GM19467 (cell line): ENCODE measurements around the gene TRIM42.

ENCODE experiments used
- ATAC-seq: cut with Tn5 transposase; IDR thresholded peaks from one replicate; pipeline ENCODE4 v1.9.1; 2021; ENCODE audit warnings: mild to moderate bottlenecking, moderate library complexity; ENCODE audit not compliant: unreplicated experiment

The TRIM42 gene

DNA sequence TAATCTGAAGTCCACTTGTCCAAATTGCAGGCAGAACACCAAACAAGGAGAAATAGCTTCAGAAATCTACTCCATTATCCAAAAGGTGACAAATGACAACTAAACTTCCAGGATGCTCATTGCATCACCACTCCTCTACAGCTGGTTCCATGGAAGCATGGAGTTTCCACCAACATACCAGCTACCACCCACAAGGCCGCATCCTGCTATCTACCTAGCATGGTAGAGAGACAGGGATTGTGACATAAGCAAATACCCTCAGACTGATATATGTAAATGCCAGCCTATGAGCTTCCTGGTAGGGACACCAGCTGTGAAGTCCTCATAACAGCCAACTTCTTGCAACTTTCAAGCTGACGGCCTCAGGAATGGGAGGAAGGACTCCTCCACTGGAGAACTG lies at the start of gene TRIM42:
Gene TRIM42, plus strand, starts transcription at position 301 of the 400 bp plus-strand sequence. CDS start 166 bp downstream, outside the sequence.
- ATAC-seq = no peak

DNA sequence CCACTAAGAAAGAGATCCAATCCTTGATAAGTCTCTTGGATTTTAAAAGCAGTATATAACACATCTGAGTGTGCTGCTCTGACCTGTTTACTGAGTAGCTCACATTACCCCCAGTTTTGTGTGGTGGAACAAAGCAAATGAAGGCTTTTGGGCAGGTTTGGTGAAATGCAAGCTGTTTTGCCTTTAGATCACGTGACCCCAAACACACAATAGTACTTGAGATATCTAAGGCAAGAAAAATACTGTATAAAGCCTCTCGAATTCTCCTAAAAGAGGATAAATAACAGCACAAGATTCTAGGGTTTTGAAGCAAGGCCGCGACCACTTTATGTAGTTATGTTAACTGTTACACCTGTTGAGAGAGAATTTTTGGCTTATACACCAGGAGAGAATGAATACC lies 49.3 kb upstream of the TRIM42 start:
- ATAC-seq = no peak

DNA sequence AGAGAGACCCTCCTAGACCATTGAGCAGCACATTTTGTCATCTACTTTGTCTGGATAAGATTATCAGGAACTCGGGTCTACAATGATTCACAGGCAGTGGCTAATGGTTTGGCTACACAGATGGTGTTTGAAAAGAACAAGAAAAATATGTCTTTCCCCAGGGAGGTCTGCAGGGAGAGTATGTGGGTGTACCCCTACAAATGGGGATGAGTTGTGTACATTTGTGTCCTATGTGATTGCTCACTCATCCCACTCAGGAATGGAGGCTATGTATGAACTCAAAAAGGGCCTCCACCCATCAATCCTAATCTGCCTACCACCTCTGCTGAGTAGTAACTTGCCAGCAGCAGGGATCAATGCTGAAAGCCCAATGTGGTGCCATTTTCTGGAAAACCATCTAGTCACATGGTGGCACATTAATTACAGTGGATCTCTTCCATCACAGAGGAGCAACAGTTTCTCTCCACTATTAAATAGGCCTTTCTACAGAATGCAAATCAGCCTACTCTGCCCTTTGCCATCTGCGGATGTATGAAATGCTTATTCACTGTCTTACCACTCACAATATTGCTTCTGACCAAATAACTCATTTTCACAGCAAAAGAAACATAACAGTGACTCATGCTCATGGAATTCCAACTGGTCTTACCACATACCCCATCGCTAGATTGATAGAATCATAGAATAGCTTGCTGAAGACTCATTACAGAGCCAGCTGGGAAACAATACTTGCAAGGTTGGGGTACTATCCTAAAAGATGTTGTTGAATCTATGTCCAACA lies 48.3 kb upstream of the TRIM42 start:
- no peak for ATAC-seq

DNA sequence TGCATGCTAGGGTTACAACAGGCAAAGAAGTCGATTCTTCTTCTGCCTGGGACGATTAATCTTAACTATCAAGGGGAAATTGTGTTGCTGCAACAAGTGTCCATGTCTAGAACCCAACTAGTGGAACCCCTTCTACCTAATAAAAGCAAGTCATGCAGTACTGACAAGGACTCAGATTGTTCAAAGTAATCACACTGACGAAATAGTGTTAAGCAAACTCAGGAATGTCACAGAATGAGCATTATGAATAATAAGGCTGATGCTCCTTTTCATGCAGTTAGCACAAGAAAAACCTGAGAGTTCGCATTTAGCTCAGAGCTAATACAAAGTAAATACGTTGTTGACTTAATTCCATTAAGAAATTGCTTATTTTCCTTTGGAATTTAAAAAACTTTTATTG lies 47.5 kb upstream of the TRIM42 start:
- no peak for ATAC-seq

DNA sequence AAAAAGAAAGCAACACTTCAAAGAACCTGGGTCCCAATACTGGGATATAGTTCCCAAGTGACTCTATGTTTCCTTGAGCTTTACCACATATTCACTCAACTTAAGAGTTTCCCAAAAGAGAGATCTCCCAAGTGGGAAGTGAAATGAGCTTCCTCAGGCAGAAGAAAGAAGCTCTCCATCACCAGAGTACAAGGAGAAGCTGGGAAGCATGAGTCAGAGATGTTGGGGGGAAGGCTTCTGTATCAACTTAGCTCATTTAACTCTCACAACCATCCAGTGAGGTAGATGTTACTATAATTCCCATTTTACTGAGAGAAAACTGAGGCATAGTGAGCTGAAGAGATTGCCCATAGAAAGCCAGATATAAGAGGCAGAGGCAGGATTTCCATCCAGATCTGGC lies 47.0 kb upstream of the TRIM42 start:
- no peak for ATAC-seq

DNA sequence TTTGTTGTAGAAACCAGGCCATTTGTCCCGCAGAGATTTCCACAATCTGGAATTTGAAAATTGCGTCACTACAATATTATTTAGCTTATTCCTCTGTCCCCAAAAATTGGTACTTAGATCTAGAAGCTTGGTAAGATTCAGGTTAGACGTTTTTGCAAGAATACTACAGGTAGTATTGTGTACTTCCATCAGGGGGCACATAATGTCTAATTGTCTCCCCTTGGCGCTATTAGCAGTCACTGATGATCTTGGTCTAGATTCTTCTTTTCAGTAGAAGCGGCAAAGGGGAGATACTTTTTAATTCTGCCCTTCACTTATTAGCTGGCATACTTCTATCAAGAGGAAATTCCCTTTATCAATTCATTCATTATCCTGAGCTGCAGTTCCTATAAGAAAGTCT lies 42.6 kb upstream of the TRIM42 start:
- ATAC-seq = no peak

DNA sequence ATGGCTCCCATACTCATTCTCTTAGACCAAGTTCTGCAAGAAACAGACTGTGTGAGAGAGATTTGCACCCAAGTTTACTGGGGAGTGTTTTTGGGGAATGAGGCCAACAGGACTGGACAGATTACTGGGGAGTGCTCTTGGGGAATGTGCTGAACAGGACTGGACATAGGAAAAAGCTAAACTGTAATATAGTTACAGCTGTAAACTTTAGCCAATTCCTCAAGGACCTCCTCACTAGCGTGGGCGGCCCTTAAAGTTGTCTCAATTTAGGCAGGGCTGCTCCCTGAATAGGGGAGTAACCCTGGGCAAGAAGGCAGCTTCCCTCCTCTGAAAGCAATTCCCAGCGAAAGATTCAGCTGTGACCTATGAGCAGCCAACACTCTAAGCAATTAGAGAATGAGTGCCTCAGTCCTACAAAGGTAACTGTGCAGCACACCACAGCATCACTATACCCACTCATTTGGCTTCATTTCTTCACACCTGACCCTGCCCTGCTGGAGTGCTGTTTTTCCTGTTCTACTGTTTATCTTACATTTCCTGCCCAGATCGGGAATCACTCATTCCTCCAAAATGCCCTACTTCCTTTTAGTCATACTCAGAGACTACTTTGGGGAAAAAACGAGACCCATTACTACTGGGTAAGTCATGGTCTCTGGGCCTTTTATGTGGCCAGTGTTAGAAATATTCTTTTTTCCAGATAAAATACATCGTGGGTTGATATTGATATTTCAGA lies 41.3 kb upstream of the TRIM42 start:
- no peak for ATAC-seq

DNA sequence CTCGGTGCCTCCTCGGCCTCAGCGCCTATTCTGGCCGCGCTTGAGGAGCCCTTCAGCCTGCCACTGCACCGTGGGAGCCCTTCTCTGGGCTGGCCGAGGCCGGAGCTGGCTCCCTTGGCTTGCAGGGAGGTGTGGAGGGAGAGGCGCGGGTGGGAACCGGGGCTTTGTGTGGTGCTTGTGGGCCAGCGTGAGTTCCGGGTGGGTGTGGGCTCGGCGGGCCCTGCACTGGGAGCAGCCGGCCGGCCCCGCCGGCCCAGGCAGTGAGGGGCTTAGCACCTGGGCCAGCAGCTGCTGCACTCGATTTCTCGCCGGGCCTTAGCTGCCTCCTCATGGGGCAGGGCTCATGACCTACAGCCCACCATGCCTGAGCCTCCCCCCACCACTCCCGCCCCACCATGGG lies 26.6 kb upstream of the TRIM42 start:
- no peak for ATAC-seq

DNA sequence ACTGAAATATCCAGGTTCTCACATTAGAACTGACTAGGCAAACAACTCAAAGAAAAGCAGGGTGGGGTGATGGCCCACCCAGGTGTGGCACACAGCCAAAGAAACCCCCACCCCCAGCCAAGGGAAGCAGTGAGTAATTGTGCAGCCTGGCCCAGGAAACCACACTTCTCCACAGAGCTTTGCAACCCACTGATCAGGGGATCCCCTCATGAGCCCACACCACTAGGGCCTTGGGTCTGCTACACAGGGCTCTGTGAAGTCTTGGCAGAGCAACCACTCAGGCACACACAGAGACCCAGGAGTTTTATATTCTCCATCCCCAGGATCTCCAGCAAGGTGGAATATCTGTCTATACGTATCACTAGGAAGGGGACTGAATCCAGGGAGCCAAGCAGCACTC lies 22.2 kb upstream of the TRIM42 start:
- no peak for ATAC-seq

DNA sequence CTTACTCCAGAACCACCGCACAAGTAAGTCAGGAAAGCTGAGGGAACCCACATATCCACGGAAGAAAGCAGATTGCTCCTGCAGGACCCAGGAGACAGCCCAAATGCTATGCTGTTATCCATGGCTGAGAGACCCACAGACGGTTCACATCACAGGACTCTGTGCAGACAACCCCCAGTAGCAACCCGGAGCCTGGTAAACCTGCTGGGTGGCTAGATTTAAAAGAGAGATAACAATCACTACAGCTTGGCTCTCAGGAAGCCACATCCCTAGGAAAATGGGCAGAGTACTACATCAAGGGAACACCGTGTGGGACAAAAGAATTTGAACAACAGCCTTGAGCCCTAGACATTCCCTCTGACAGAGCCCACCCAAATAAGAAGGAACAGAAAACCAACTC lies 13.8 kb upstream of the TRIM42 start:
- no peak for ATAC-seq

DNA sequence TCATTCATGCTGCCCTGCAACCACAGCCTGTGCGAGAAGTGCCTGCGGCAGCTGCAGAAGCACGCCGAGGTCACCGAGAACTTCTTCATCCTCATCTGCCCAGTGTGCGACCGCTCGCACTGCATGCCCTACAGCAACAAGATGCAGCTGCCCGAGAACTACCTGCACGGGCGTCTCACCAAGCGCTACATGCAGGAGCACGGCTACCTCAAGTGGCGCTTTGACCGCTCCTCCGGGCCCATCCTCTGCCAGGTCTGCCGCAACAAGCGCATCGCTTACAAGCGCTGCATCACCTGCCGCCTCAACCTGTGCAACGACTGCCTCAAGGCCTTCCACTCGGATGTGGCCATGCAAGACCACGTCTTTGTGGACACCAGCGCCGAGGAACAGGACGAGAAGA lies 4.7 kb downstream of the TRIM42 start:
- no peak for ATAC-seq

DNA sequence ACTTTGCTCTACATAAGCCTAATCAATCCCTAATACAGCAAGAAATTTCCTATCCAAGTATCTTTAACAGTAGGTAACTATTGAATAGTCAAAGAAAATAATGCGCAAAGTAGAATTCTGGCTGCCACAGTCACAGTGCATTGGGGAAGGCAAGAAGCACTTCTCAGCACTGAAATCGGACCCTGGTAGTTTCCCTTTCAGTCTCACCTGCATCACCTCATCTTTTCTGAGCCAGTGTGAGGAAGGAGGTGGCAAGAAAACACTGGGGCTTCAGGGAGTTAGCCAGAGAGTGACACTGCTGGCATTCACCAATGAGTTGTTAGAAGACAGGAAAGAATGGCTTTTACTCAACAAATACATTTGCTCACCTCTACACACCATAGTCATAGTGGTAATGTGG lies 8.3 kb downstream of the TRIM42 start:
- no peak for ATAC-seq

DNA sequence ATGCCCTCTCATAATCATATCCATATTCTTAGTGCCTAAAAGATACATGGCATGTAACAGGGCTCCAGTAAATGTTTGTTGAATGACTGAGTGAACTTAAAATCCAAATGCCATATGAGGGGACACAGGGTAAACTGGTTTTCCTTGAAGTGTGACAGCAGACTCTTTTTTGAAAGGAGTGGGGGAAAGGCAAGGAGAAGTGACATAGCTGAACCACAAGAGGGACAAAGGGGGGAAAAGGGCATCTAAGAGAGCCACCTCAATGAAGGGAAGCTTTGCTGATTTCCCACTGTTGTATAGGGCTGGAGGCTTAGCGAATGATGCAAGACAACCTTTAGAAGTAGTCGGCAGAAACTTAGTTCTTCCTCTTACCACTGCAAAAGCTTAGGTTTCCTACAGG lies 9.1 kb downstream of the TRIM42 start:
- no peak for ATAC-seq

DNA sequence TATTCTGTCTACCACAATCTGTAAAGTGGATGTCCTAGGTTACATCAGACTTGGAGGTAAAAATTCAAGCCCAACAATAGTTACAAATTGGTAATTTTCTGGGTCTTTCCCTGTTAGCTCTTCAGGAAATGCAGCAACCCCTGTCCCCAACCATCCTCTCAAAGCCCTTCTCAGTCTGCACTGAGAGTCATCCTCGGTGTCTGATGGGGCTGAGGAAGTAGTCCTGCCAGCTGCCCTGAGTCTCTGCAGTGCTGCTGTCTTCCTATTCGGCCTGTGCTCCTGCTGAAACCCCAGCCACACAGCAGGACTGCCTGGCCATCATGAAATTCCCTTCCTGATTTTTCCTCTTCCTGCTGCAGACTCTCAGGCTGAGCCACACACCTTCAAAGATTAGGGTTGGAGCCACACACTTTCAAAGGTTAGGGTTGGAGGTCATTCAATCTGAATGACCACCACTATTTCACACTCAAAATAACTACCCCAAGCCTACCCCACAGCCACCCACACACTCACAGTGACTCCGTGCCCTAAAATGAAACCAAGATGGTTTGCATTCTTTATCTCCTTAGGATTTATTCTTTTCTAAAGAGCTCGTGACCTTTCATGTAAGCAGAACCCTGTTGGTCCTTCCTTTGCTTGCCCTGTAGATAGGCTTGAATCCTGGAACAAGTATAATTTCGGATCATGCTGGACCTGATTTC lies 17.6 kb downstream of the TRIM42 start:
- ATAC-seq = no peak

DNA sequence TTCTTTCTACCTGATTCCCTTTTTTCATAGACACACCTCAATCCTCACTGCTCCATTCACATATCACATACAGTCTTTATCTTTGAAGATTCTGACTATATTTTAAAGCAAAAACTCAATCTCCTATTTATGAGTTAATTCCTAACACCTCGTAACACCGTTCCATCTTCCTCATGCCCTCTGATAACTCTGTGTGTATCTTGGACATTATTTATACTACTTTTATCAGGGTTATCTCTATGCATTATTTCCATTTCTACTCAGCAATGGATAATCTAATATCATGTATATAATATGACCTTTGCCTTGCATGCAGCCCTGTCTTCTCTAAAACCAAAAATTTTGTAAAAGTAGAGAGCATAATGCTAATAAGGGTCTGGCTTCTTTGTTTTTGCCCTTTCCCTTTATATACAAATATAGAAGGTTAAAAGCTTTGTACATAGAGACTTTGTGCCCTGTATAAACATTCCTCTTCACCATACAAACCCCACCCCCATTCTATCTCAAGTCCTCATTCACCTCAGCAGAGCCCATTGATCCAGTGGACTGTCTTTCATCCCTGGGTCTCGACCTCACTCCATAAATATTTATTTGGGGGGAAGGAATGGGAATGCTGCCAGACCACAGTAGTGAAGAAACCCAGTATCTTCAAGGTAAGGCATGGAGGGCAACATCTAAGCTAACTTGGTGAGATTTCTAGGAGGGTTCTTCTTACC lies 21.8 kb downstream of the TRIM42 start:
- ATAC-seq = no peak

DNA sequence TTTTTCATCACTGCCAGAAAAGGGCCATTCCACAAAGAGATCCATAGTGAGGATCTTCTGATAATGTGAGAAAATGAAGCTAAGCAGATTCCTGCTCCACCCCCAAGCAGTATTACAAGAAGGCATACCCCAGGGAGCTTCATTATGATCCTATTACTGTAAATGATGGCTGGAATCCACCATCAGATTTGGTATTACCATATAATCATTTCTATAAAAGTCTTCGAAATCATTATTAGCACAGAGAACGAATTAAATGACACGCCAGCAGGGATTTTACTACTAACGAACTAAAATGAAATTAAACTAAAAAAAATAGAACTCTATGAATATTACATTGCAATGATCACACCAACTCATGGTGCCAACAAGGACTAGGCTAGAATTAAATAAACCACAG lies 24.4 kb downstream of the TRIM42 start:
- ATAC-seq = no peak

DNA sequence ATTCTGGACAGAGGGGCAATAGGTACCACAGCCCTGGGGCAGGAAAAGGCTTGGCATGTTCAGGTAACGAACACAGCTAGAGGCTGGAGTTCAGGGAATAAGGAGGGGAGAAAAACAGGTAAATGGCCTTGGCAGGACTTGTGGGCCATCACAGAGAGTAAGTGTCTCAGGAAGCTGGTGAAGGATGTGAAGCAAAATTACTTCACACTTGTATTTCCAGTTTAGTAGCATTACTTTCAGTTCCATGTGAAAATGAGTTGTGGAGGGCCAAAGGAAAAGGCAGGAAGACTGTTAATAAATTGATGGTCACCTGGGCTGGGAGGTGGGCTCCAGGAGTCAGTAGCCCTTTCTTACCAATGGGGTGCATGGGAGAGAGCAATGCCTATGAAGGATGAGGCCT lies 25.6 kb downstream of the TRIM42 start:
- no peak for ATAC-seq

DNA sequence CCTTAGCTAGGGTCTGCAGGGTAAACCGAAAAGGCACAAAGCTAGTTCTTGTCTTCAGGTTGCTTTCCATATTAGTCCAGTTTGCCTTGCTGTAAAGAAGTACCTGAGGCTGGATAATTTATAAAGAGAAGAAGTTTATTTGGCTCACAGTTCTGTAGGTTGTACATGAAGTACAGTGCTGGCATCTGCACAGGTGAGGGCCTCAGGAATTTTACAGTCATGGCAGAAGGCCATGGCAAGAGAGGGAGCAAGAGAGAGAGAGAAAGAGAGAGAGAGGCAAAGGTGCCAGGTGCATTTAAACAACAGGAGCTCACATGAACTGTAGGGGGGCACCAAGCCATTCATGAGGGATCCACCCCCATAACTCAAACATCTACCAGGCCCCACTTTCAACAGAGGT lies 26.9 kb downstream of the TRIM42 start:
- ATAC-seq = no peak

DNA sequence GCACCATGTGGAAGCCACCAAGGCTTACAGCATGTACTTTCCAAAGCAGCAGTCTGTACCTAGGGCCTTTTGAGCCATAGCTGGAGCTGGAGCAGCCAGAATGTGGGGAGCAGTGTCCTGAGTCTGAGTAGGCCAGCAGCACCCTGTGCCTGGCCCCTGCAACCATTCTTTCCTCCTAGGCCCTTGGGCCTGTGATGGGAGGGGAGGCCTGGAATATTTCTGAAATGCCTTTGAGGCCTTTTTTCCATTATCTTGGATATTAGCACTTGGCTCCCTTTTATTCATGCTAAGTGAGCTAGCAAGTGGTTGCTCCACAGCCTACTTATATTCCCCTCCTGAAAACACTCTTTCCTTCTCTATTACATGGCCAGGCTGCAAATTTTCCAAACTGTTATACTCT lies 28.1 kb downstream of the TRIM42 start:
- ATAC-seq = no peak

DNA sequence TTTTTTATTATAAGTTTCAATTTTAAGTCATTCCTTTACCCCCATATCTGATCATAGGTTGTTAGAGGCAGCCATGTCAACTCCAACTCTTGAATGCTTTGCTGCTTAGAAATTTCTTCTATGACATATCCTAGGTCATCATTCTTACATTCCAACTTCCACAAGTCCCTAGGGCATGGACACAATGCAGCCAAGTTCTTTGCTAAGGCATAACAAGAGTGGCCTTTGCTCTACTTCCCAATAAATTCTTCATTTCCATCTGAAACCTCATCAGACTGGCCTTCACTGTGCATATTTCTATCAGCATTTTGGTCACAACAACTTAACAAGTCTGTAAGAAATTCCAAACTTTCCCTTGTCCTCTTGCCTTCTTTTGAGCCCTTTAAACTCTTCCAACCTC lies 28.5 kb downstream of the TRIM42 start:
- no peak for ATAC-seq

DNA sequence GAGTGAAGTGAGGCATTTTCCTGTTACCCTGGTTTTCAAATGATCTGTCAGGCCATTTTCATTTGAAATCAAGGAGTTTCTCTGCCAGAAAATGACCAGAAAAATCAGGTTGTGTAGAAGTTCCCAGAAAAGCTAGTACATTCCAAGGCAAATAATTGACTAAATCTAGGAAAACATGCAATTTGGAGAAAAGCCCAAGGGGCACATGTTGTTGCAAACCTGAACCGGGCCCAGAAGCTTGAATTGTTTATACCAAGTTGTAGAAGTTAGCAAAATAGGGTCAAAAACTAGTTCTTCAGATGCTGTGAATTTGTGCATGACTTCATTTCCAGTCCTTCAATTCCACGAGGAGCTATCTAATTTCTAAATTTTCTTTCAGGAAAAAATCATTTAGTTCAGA lies 31.0 kb downstream of the TRIM42 start:
- ATAC-seq = no peak
